Keratinocyte (primary cell): ENCODE measurements around the gene ZSWIM6. TPM values are rescaled to one million over a fixed set of nuclear protein-coding genes. Genes with fewer than 3 reads are reported as not detected.

Experiments used
- DNase-seq: peaks from one replicate; pipeline ENCODE4 v3.0.0-alpha.2; 2011; ENCODE audit warnings: low read depth, missing footprints, low spot score
- FAIRE-seq: peaks from 2 replicates; lab custom pipeline; 2011; peaks lifted over from hg19 to GRCh38; lab: Jason Lieb, UNC
- H2AFZ ChIP-seq: 2 replicates; pipeline ENCODE4 v1.6.0; 2012; ENCODE audit warnings: low read length, control low read depth, inconsistent platforms; ENCODE audit not compliant: control insufficient read depth
- H3K27ac ChIP-seq: 2 replicates; pipeline ENCODE4 v1.5.1; 2011; ENCODE audit warnings: low read length; ENCODE audit not compliant: control insufficient read depth, insufficient read depth
- H3K27me3 ChIP-seq: 3 replicates; pipeline ENCODE4 v1.6.0; 2011; ENCODE audit warnings: low read length; ENCODE audit not compliant: control insufficient read depth, insufficient read depth; ENCODE audit errors: extremely low read depth
- H3K36me3 ChIP-seq, 2 experiments: 2 replicates in 1 of 2; 3 replicates in 1 of 2; pipeline ENCODE4 v1.5.1; 2011; ENCODE audit warnings: low read length in 2 of 2, mild to moderate bottlenecking in 1 of 2; ENCODE audit not compliant: control insufficient read depth in 2 of 2, insufficient read depth in 2 of 2; ENCODE audit errors: extremely low read depth in 1 of 2
- H3K4me1 ChIP-seq: 3 replicates; pipeline ENCODE4 v1.5.1; 2011; ENCODE audit warnings: low read length; ENCODE audit not compliant: control insufficient read depth, insufficient read depth; ENCODE audit errors: extremely low read depth
- H3K4me2 ChIP-seq: 3 replicates; pipeline ENCODE4 v1.6.0; 2011; ENCODE audit warnings: low read depth, low read length; ENCODE audit not compliant: control insufficient read depth, insufficient read depth; ENCODE audit errors: extremely low read depth
- H3K4me3 ChIP-seq, 3 experiments: fragments of 200-600 bp in 1 of 3; sonication (generic) in 1 of 3; 2 replicates in 2 of 3; 3 replicates in 1 of 3; pipeline ENCODE4 v1.5.1; 2011 to 2016; ENCODE audit warnings: low read length in 3 of 3, mild to moderate bottlenecking in 3 of 3, control low read depth in 2 of 3, inconsistent platforms in 1 of 3, low read depth in 1 of 3, mixed read lengths in 1 of 3, mixed run types in 1 of 3, moderate library complexity in 1 of 3; ENCODE audit not compliant: control insufficient read depth in 2 of 3, insufficient read depth in 2 of 3; ENCODE audit errors: extremely low read depth in 1 of 3
- H3K79me2 ChIP-seq: 2 replicates; pipeline ENCODE4 v1.6.0; 2012; ENCODE audit warnings: low read length; ENCODE audit not compliant: control insufficient read depth, insufficient read depth
- H3K9ac ChIP-seq: 3 replicates; pipeline ENCODE4 v1.6.0; 2011; ENCODE audit warnings: low read length; ENCODE audit not compliant: control insufficient read depth, insufficient read depth; ENCODE audit errors: extremely low read depth
- H3K9me1 ChIP-seq: 3 replicates; pipeline ENCODE4 v1.6.0; 2011; ENCODE audit warnings: low read length; ENCODE audit not compliant: control insufficient read depth, insufficient read depth; ENCODE audit errors: extremely low read depth
- H3K9me3 ChIP-seq: 2 replicates; pipeline ENCODE4 v1.5.1; 2012; ENCODE audit warnings: low read depth, low read length; ENCODE audit not compliant: control insufficient read depth
- H4K20me1 ChIP-seq: 3 replicates; pipeline ENCODE4 v1.6.0; 2011; ENCODE audit warnings: low read length; ENCODE audit not compliant: control insufficient read depth, insufficient read depth; ENCODE audit errors: extremely low read depth
- EZH2 ChIP-seq: IDR thresholded peaks from one replicate; pipeline ENCODE4 v1.6.1; 2012; ENCODE audit warnings: inconsistent platforms, mild to moderate bottlenecking, low read length, moderate library complexity
- dilution Hi-C: fragments of 300-500 bp; cut with MboI; formaldehyde crosslinking; loops from one replicate; pipeline ENCODE4 v1.7.0; 2020; ENCODE audit warnings: low sequenced_read_pairs; ENCODE audit not compliant: extremely low pct_ligation_motif_present
- polyA plus RNA-seq, 5 experiments: library from polyadenylated mRNA; depleted of rRNA in 3 of 5; stranded (reverse) in 3 of 5; stranded (forward) in 1 of 5; unstranded in 1 of 5; fragments of >200 nt; gene quantifications; 1 replicate in 1 of 5; 2 replicates in 3 of 5; 3 replicates in 1 of 5; pipeline versions ENCODE4 v1.2.1 to v1.2.3, GENCODE V29; 2011 to 2012; ENCODE audit warnings: missing spikeins in 2 of 5, low read depth in 1 of 5, low replicate concordance in 1 of 5
- TF ChIP-seq, protein P1 (sequence below), 3 experiments: IDR thresholded peaks in 1 of 3; conservative IDR thresholded peaks in 1 of 3; optimal IDR thresholded peaks in 1 of 3; 2 replicates in 2 of 3; 3 replicates in 1 of 3; pipeline versions ENCODE3 to v1.5.1; 2011; ENCODE audit warnings: low read length in 3 of 3, mild to moderate bottlenecking in 3 of 3, moderate library complexity in 2 of 3, control low read depth in 1 of 3, inconsistent platforms in 1 of 3; ENCODE audit not compliant: insufficient read depth in 2 of 3; ENCODE audit errors: extremely low read depth in 1 of 3

The ZSWIM6 gene
- polyA plus RNA-seq, 1 donor (not counting 4 experiments of a cell fraction or from before 2014, with no cell fraction given), result 9.9 TPM

GRCh38 chr5:61407706-61408270 is 75.7 kb downstream of the ZSWIM6 start:
- H2AFZ ChIP-seq, result no peak overlapping the region
- no peak overlapping the region for H3K4me3 ChIP-seq
- no peak for FAIRE-seq
- H3K4me2 ChIP-seq, result peak overlapping the region; percentile 55
- H3K36me3 ChIP-seq, result no peaks in the 10 kb centered on the region
- H3K27me3 ChIP-seq, result no peaks in the 10 kb centered on the region
- TF ChIP-seq, protein P1, sequence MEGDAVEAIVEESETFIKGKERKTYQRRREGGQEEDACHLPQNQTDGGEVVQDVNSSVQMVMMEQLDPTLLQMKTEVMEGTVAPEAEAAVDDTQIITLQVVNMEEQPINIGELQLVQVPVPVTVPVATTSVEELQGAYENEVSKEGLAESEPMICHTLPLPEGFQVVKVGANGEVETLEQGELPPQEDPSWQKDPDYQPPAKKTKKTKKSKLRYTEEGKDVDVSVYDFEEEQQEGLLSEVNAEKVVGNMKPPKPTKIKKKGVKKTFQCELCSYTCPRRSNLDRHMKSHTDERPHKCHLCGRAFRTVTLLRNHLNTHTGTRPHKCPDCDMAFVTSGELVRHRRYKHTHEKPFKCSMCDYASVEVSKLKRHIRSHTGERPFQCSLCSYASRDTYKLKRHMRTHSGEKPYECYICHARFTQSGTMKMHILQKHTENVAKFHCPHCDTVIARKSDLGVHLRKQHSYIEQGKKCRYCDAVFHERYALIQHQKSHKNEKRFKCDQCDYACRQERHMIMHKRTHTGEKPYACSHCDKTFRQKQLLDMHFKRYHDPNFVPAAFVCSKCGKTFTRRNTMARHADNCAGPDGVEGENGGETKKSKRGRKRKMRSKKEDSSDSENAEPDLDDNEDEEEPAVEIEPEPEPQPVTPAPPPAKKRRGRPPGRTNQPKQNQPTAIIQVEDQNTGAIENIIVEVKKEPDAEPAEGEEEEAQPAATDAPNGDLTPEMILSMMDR (optimal IDR thresholded peaks at IDR 0.05 in 1 of 3, IDR thresholded peaks at IDR 0.05 in 1 of 3, conservative IDR thresholded peaks at IDR 0.05 in 1 of 3; ENCODE audit: extremely low read depth in 1 of 3, insufficient read depth in 2 of 3, low read length in 3 of 3), result no peak
- no peak for TF ChIP-seq EZH2
- no peak for DNase-seq
- H3K9me3 ChIP-seq, result no peaks in the 10 kb centered on the region
- H3K79me2 ChIP-seq, result peaks cover 48% of the 10 kb centered on the region
- H3K9me1 ChIP-seq, result peaks cover 2% of the 10 kb centered on the region
- dilution Hi-C loops, result no loop called here
- H3K27ac ChIP-seq, result no peak overlapping the region
- H3K4me1 ChIP-seq, result peaks cover 23% of the 10 kb centered on the region
- H3K9ac ChIP-seq, result no peak overlapping the region
- no peaks in the 10 kb centered on the region for H4K20me1 ChIP-seq

DNA sequence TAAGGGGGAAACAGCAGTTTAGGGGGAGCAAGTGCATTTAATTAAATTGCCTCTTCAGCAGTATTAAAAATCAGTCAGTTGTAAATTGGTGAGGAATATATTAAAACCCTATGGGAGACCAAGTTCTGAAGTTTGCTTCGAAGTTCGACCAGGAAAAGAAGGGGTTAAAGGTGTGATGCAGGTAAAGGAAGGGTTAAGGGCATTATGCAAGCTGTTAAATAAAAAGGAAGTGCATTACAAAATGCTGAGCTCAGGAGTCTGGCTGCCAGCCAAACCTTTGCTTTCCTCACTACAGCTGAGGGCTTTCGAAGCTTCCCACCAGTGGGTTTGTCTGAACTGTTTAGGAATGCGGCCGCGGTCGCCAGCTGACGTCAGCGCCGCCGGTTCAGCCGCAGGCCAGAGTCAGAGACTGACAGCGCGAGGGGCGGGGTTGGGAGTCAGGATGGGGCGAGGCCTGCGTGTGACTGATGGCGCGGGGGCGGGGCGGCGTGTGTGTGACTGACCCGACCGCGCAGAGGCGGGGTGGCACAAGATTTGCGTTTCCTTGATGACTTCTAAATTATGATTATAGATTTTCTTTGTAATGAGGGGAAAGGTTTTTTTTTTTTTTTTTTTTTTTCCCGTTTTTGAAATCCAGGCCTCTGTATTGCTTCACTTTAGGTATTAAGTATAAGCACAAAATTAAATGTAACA is 76.6 kb downstream of the ZSWIM6 start:
- H3K4me1 ChIP-seq, result peaks cover 23% of the 10 kb centered on the region
- no peaks in the 10 kb centered on the region for H3K27me3 ChIP-seq
- DNase-seq (peak; percentile 95), FAIRE-seq (peak; percentile 81)
- no peaks in the 10 kb centered on the region for H3K36me3 ChIP-seq
- H3K4me2 ChIP-seq, result peak overlapping the region; percentile 92
- TF ChIP-seq, protein P1 (optimal IDR thresholded peaks at IDR 0.05 in 1 of 3, IDR thresholded peaks at IDR 0.05 in 1 of 3, conservative IDR thresholded peaks at IDR 0.05 in 1 of 3; ENCODE audit: extremely low read depth in 1 of 3, insufficient read depth in 2 of 3, low read length in 3 of 3), result peak in 1 of 3 experiments; percentile 39
- TF ChIP-seq EZH2, result no peak
- peak overlapping the region; percentile 96 for H3K27ac ChIP-seq
- peak overlapping the region in 2 of 3 experiments; percentile 36 to 70 for H3K4me3 ChIP-seq
- no peaks in the 10 kb centered on the region for H4K20me1 ChIP-seq
- dilution Hi-C loops, result no loop called here
- no peaks in the 10 kb centered on the region for H3K9me3 ChIP-seq
- peaks cover 2% of the 10 kb centered on the region for H3K9me1 ChIP-seq
- H2AFZ ChIP-seq, result no peak overlapping the region
- H3K79me2 ChIP-seq, result peaks cover 43% of the 10 kb centered on the region
- peak overlapping the region; percentile 75 for H3K9ac ChIP-seq
